ENCODE data around the gene ATP6V1G1.
"Not testable (repeated sequence)": the region's sequence is repeated elsewhere in the genome, so short reads cannot be mapped to it uniquely, and the experiment has no call there.

Gene ATP6V1G1

GRCh38 chr9:114588210-114588609 is 641 bp downstream of the ATP6V1G1 start:
- Histone ChIP-seq H3K9ac (ENCODE audit: low read depth, low read length) (peak overlapping the region; percentile 98), H3K27me3 (ENCODE audit: control insufficient read depth, insufficient read depth, low read length) (no peaks in the 10 kb centered on the region), H3K4me3 (ENCODE audit: low read depth, low read length) (peak overlapping the region; percentile 100), H3K4me1 (ENCODE audit: control insufficient read depth, insufficient read depth, low read length) (peaks cover 10% of the 10 kb centered on the region), H3K36me3 (ENCODE audit: control insufficient read depth, insufficient read depth, low read length) (peaks cover 11% of the 10 kb centered on the region), H3K9me3 (ENCODE audit: control insufficient read depth, insufficient read depth, low read length) (no peaks in the 10 kb centered on the region)

GRCh38 chr9:114588651-114589526 is 1.3 kb downstream of the ATP6V1G1 start:
- Histone ChIP-seq H3K9me3 (ENCODE audit: control insufficient read depth, insufficient read depth, low read length) (no peaks in the 10 kb centered on the region), H3K4me1 (ENCODE audit: control insufficient read depth, insufficient read depth, low read length) (peaks cover 6% of the 10 kb centered on the region), H3K4me3 (ENCODE audit: low read depth, low read length) (peak overlapping the region; percentile 100), H3K27me3 (ENCODE audit: control insufficient read depth, insufficient read depth, low read length) (no peaks in the 10 kb centered on the region), H3K9ac (ENCODE audit: low read depth, low read length) (peak overlapping the region; percentile 98), H3K36me3 (ENCODE audit: control insufficient read depth, insufficient read depth, low read length) (peaks cover 11% of the 10 kb centered on the region)

DNA sequence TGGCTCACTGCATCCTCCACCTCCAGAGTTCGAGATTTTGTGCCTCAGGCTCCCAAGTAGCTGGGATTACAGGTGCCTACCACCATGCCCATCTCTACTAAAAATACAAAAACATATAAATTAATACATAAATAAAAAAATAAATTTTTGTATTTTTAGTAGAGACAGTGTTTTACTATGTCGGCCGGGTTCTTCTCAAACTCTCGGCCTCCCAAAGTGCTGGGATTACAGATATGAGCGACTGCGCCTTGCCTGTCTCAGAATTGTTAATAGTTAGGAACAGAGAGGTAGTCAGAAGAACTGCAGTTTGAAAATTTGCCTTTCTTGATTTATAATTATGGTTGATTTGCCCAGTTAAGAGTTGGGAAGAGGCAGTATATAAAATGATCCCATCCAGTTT is 2.8 kb downstream of the ATP6V1G1 start:
- H3K9ac ChIP-seq (ENCODE audit: low read depth, low read length) = no peak overlapping the region
- no peaks in the 10 kb centered on the region for H3K27me3 ChIP-seq (ENCODE audit: control insufficient read depth, insufficient read depth, low read length)
- H3K4me1 ChIP-seq (ENCODE audit: control insufficient read depth, insufficient read depth, low read length) = peaks cover 6% of the 10 kb centered on the region
- H3K9me3 ChIP-seq (ENCODE audit: control insufficient read depth, insufficient read depth, low read length) = no peaks in the 10 kb centered on the region
- H3K36me3 ChIP-seq (ENCODE audit: control insufficient read depth, insufficient read depth, low read length) = peaks cover 19% of the 10 kb centered on the region
- H3K4me3 ChIP-seq (ENCODE audit: low read depth, low read length) = no peak overlapping the region

DNA sequence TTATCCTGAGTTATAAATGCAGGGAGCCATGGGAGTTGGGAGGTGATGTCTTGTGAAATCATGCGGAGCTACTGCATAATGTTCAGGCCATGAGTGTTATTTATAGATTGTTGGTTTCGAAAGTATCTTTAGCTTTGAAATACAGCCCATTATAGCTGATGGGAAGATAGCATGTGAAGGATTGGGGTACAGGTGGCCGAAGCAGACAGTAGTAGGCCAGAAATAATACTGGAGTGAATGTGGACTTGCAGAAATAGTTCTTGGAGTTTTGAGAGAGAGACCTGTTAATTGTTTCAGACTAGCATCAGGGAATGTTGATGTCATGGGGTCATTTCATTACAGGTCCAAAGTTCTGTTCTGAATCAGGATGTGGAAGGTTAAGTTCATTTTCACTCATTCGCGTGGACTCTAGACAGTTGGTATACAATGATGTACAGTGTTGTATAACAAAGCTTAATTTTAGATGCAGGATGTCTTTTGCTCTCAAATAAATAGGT is 3.8 kb downstream of the ATP6V1G1 start:
- Histone ChIP-seq H3K27me3 (ENCODE audit: control insufficient read depth, insufficient read depth, low read length) (no peaks in the 10 kb centered on the region), H3K4me1 (ENCODE audit: control insufficient read depth, insufficient read depth, low read length) (peaks cover 6% of the 10 kb centered on the region), H3K9ac (ENCODE audit: low read depth, low read length) (no peak overlapping the region), H3K36me3 (ENCODE audit: control insufficient read depth, insufficient read depth, low read length) (peaks cover 21% of the 10 kb centered on the region), H3K4me3 (ENCODE audit: low read depth, low read length) (no peak overlapping the region), H3K9me3 (ENCODE audit: control insufficient read depth, insufficient read depth, low read length) (no peaks in the 10 kb centered on the region)

- no peaks in the 10 kb centered on the region for H3K27me3 ChIP-seq (ENCODE audit: control insufficient read depth, insufficient read depth, low read length)
- no peak overlapping the region for H3K9ac ChIP-seq (ENCODE audit: low read depth, low read length)
- peaks cover 21% of the 10 kb centered on the region for H3K36me3 ChIP-seq (ENCODE audit: control insufficient read depth, insufficient read depth, low read length)
- no peaks in the 10 kb centered on the region for H3K9me3 ChIP-seq (ENCODE audit: control insufficient read depth, insufficient read depth, low read length)
- no peak overlapping the region for H3K4me3 ChIP-seq (ENCODE audit: low read depth, low read length)
- peaks cover 6% of the 10 kb centered on the region for H3K4me1 ChIP-seq (ENCODE audit: control insufficient read depth, insufficient read depth, low read length)
These were observed 4.3 kb downstream of the ATP6V1G1 start for GRCh38 chr9:114591849-114592248.

DNA sequence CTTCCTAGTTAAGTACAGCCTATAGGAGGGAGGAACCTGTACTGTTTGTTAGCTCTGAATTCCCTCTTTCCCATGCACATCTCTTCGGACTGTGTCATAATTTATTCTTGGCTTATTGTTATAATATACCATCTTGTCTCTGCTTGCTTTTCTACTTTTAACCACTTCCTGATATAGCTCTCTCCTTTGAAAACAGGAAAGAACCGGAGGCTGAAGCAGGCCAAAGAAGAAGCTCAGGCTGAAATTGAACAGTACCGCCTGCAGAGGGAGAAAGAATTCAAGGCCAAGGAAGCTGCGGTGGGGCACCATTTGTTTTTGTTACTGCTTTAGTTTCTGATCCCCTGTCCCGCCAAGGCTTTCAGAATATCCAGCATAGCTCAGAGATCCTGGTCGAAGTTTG is 4.8 kb downstream of the ATP6V1G1 start:
- Histone ChIP-seq H3K27me3 (ENCODE audit: control insufficient read depth, insufficient read depth, low read length) (no peaks in the 10 kb centered on the region), H3K9me3 (ENCODE audit: control insufficient read depth, insufficient read depth, low read length) (no peaks in the 10 kb centered on the region), H3K4me3 (ENCODE audit: low read depth, low read length) (no peak overlapping the region), H3K36me3 (ENCODE audit: control insufficient read depth, insufficient read depth, low read length) (peaks cover 24% of the 10 kb centered on the region), H3K9ac (ENCODE audit: low read depth, low read length) (no peak overlapping the region), H3K4me1 (ENCODE audit: control insufficient read depth, insufficient read depth, low read length) (peaks cover 4% of the 10 kb centered on the region)

DNA sequence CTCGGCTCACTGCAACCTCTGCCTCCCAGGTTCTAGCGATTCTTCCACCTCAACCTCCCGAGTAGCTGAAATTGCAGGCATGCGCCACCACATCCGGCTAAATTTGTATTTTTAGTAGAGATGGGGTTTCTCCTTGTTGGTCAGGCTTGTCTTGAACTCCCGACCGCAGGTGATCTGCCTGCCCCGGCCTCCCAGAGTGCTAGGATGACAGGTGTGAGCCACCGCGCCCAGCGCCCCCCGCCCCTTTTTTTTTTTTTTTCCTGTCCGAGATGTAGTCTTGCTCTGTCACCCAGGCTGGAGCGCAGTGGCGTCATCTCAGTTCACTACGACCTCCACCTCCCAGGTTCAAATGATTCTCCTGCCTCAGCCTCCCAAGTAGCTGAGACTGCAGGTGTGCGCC is 6.6 kb downstream of the ATP6V1G1 start:
- Histone ChIP-seq H3K36me3 (ENCODE audit: control insufficient read depth, insufficient read depth, low read length) (peaks cover 31% of the 10 kb centered on the region), H3K9ac (ENCODE audit: low read depth, low read length) (no peak overlapping the region), H3K4me3 (ENCODE audit: low read depth, low read length) (no peak overlapping the region), H3K4me1 (ENCODE audit: control insufficient read depth, insufficient read depth, low read length) (peaks cover 4% of the 10 kb centered on the region), H3K27me3 (ENCODE audit: control insufficient read depth, insufficient read depth, low read length) (no peaks in the 10 kb centered on the region), H3K9me3 (ENCODE audit: control insufficient read depth, insufficient read depth, low read length) (no peaks in the 10 kb centered on the region)

- not testable (repeated sequence) for H3K27me3 ChIP-seq (ENCODE audit: control insufficient read depth, insufficient read depth, low read length); H3K4me1 ChIP-seq (ENCODE audit: control insufficient read depth, insufficient read depth, low read length); H3K4me3 ChIP-seq (ENCODE audit: low read depth, low read length); H3K9ac ChIP-seq (ENCODE audit: low read depth, low read length); H3K9me3 ChIP-seq (ENCODE audit: control insufficient read depth, insufficient read depth, low read length)
- H3K36me3 ChIP-seq (ENCODE audit: control insufficient read depth, insufficient read depth, low read length) = peaks cover 12% of the 10 kb centered on the region
These were observed 13.1 kb downstream of the ATP6V1G1 start for GRCh38 chr9:114600502-114601248.

DNA sequence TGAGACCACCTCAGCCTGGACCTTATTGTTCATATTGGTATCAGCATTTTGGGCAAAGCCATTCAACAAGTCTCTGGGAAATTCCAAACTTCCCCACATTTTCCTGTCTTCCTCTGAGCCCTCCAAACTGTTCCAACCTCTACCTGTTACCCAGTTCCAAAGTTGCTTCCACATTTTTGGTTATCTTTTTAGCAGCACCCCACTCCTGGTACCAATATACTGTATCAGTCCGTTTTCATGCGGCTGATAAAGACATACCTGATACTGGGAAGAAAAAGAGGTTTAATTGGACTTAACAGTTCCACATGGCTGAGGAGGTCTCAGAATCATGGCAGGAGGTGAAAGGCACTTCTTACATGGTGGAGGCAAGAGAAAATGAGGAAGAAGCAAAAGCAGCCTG is 14.2 kb downstream of the ATP6V1G1 start:
- not testable (repeated sequence) for H3K9ac ChIP-seq (ENCODE audit: low read depth, low read length); H3K9me3 ChIP-seq (ENCODE audit: control insufficient read depth, insufficient read depth, low read length); H3K27me3 ChIP-seq (ENCODE audit: control insufficient read depth, insufficient read depth, low read length); H3K4me1 ChIP-seq (ENCODE audit: control insufficient read depth, insufficient read depth, low read length); H3K4me3 ChIP-seq (ENCODE audit: low read depth, low read length)
- H3K36me3 ChIP-seq (ENCODE audit: control insufficient read depth, insufficient read depth, low read length) = peaks cover 12% of the 10 kb centered on the region

DNA sequence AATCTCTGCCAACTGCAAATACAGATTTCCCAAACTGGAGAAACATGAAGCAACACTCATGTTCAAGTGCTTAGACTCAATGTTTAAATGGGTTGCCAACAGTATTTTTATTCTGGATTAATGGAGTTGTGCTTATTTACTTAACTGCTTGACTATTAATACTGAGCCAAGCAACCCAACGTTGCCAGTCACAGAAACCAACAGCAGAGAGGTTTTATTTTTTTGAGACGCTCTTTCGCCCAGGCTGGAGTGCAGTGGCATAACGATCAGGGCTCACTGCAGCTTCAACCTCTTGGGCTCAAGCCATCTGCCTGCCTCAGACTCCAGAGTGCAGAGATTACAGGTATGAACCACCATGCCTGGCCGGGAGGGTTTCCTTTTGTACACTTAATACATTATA is 15.1 kb downstream of the ATP6V1G1 start:
- Histone ChIP-seq H3K9me3 (ENCODE audit: control insufficient read depth, insufficient read depth, low read length) (no peaks in the 10 kb centered on the region), H3K36me3 (ENCODE audit: control insufficient read depth, insufficient read depth, low read length) (peaks cover 7% of the 10 kb centered on the region), H3K27me3 (ENCODE audit: control insufficient read depth, insufficient read depth, low read length) (no peaks in the 10 kb centered on the region), H3K4me3 (ENCODE audit: low read depth, low read length) (no peak overlapping the region), H3K4me1 (ENCODE audit: control insufficient read depth, insufficient read depth, low read length) (no peaks in the 10 kb centered on the region), H3K9ac (ENCODE audit: low read depth, low read length) (no peak overlapping the region)

DNA sequence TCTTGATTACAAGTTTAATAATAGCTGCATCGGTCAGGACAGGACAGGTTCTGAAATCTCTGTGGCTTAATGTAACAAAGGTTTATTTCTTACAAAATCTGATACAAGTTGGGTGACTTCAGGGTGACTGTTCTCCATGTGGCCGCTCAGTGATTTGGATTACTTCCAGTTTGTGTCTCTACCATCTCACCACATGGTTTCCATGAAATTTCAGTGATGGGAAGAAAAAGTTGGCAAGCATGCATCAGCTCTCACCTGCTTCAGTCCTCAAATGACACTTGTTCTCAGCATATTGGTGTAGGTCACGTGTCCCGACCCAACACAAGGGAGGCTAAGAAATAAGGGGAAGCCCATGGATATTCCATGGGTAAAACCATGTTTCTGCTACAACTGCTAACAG is 15.7 kb downstream of the ATP6V1G1 start:
- Histone ChIP-seq H3K4me3 (ENCODE audit: low read depth, low read length) (no peak overlapping the region), H3K9ac (ENCODE audit: low read depth, low read length) (no peak overlapping the region), H3K9me3 (ENCODE audit: control insufficient read depth, insufficient read depth, low read length) (no peaks in the 10 kb centered on the region), H3K27me3 (ENCODE audit: control insufficient read depth, insufficient read depth, low read length) (no peaks in the 10 kb centered on the region), H3K36me3 (ENCODE audit: control insufficient read depth, insufficient read depth, low read length) (peaks cover 4% of the 10 kb centered on the region), H3K4me1 (ENCODE audit: control insufficient read depth, insufficient read depth, low read length) (no peaks in the 10 kb centered on the region)

GRCh38 chr9:114604989-114605388 is 17.4 kb downstream of the ATP6V1G1 start:
- H3K4me3 ChIP-seq (ENCODE audit: low read depth, low read length) = no peak overlapping the region
- H3K27me3 ChIP-seq (ENCODE audit: control insufficient read depth, insufficient read depth, low read length) = no peaks in the 10 kb centered on the region
- H3K4me1 ChIP-seq (ENCODE audit: control insufficient read depth, insufficient read depth, low read length) = no peaks in the 10 kb centered on the region
- H3K9me3 ChIP-seq (ENCODE audit: control insufficient read depth, insufficient read depth, low read length) = no peaks in the 10 kb centered on the region
- H3K36me3 ChIP-seq (ENCODE audit: control insufficient read depth, insufficient read depth, low read length) = no peaks in the 10 kb centered on the region
- H3K9ac ChIP-seq (ENCODE audit: low read depth, low read length) = no peak overlapping the region
